MM.1S (cell line): ENCODE measurements around the gene RIPK1.
"Not testable (repeated sequence)": the region's sequence is repeated elsewhere in the genome, so short reads cannot be mapped to it uniquely, and the experiment has no call there.

Source experiments
- CTCF ChIP-seq: fragments of 300-600 bp; sonication (generic); IDR thresholded peaks from 2 replicates; pipeline ENCODE4 v1.5.1; 2016; ENCODE audit warnings: antibody characterized with exemption, low read length, mixed read lengths
- EZH2phosphoT487 ChIP-seq: fragments of 300-600 bp; sonication (generic); IDR thresholded peaks from 2 replicates; pipeline ENCODE4 v1.6.1; 2018; ENCODE audit warnings: antibody characterized with exemption, low read length

- TF ChIP-seq EZH2phosphoT487, CTCF: not testable (repeated sequence)
Measured at GRCh38 chr6:3156184-3157130, 88.2 kb downstream of the RIPK1 start.
